ENCODE results near the gene RUNX2.

DNA sequence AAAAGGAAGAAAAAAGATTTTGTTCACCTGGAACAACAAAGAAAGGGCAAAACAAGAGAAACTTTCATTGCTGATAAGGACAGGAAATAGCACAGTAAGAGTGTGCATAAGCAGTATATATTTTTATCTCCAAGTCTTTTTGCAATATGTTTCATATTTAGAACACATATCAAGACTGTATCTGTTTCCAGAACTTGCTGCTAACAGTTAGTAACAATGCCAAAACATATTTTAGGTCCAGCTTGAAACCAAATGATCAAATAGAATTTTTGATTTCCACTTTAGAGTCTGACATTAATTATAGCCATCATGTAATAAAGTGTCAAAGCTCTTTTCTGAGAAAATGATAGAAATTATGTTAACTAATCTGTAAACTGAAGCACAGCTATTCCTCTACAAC is 193.1 kb downstream of the RUNX2 start:
- TF ChIP-seq, protein P1, sequence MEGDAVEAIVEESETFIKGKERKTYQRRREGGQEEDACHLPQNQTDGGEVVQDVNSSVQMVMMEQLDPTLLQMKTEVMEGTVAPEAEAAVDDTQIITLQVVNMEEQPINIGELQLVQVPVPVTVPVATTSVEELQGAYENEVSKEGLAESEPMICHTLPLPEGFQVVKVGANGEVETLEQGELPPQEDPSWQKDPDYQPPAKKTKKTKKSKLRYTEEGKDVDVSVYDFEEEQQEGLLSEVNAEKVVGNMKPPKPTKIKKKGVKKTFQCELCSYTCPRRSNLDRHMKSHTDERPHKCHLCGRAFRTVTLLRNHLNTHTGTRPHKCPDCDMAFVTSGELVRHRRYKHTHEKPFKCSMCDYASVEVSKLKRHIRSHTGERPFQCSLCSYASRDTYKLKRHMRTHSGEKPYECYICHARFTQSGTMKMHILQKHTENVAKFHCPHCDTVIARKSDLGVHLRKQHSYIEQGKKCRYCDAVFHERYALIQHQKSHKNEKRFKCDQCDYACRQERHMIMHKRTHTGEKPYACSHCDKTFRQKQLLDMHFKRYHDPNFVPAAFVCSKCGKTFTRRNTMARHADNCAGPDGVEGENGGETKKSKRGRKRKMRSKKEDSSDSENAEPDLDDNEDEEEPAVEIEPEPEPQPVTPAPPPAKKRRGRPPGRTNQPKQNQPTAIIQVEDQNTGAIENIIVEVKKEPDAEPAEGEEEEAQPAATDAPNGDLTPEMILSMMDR (IDR thresholded peaks at IDR 0.05) = no peak
- no peak for TF ChIP-seq TCF12 (IDR thresholded peaks at IDR 0.05)
- no peak for TF ChIP-seq SIN3A (IDR thresholded peaks at IDR 0.05; ENCODE audit: borderline replicate concordance, low read depth, low read length)
- TF ChIP-seq EP300 (IDR thresholded peaks at IDR 0.05; ENCODE audit: borderline replicate concordance in 1 of 2, low read depth in 1 of 2, low read length in 1 of 2) = no peak
- TF ChIP-seq FOXM1 (IDR thresholded peaks at IDR 0.05; ENCODE audit: low read depth) = no peak
- no peak for TF ChIP-seq FOXJ3 (CRISPR knock-in tag; IDR thresholded peaks at IDR 0.05)
- no peak for TF ChIP-seq EZH2phosphoT487 (IDR thresholded peaks at IDR 0.05; ENCODE audit: borderline replicate concordance, low read depth)
- no peak for TF ChIP-seq RAD21 (IDR thresholded peaks at IDR 0.05; ENCODE audit: low read length)
- no peak for TF ChIP-seq JUND (IDR thresholded peaks at IDR 0.05)
- no peak for TF ChIP-seq SMC3 (IDR thresholded peaks at IDR 0.05; ENCODE audit: low read depth, low read length)
